ENCODE measurements around the gene RAB11FIP4. TPM values are rescaled to one million over a fixed set of nuclear protein-coding genes. Genes with fewer than 3 reads are reported as not detected.

Gene RAB11FIP4
- total RNA-seq, 1 experiment from 2014 or later: 10.8 TPM

GRCh38 chr17:31492206-31492605 is 100.7 kb downstream of the RAB11FIP4 start:
- ATAC-seq (no peak), DNase-seq (ENCODE audit: low read depth, low spot score) (no peak)
- intact Hi-C loops (cut with micrococcal nuclease; ENCODE audit: unreplicated experiment) (no loop called here), in situ Hi-C loops (cut with HindIII; ENCODE audit: low pct_unique_long_range_greater_than_20kb, low sequenced_read_pairs) (no loop called here)
- H3K36me3 ChIP-seq (ENCODE audit: control insufficient read depth, insufficient read depth, low read length): no peaks in the 10 kb centered on the region
- no peak overlapping the region for H3K27ac ChIP-seq (ENCODE audit: low read length)
- ChIA-PET POLR2A (interaction anchor here (0.6 kb wide), 1 partner anchor 1256 kb away, joined by 9 read pairs; no protein-coding TSS in a partner anchor), CTCF (no interaction called here)
- no TSS peak for BruUV-seq (replicated peaks)
- H3K9me3 ChIP-seq (ENCODE audit: control insufficient read depth, insufficient read depth, low read depth, low read length): no peaks in the 10 kb centered on the region
- H3K4me1 ChIP-seq (ENCODE audit: control insufficient read depth, insufficient read depth, low read length): peaks cover 8% of the 10 kb centered on the region
- H3K27me3 ChIP-seq (ENCODE audit: control insufficient read depth, insufficient read depth, low read length): no peaks in the 10 kb centered on the region
- no peak overlapping the region for H3K4me3 ChIP-seq (ENCODE audit: low read depth in 2 of 2, low read length in 2 of 2)
- no peak for TF ChIP-seq TCF7L2 (IDR thresholded peaks at IDR 0.05; ENCODE audit: low read depth, low read length)
- no peak for TF ChIP-seq REST (IDR thresholded peaks at IDR 0.05; ENCODE audit: insufficient read depth in 1 of 2, low read depth in 2 of 2, low read length in 1 of 2)
- TF ChIP-seq SIN3A (IDR thresholded peaks at IDR 0.05; ENCODE audit: borderline replicate concordance, insufficient read depth, low read depth, low read length): no peak
- no peak for TF ChIP-seq CTCF (IDR thresholded peaks at IDR 0.05)
- TF ChIP-seq POLR2AphosphoS5 (IDR thresholded peaks at IDR 0.05; ENCODE audit: low read depth, low read length): no peak

GRCh38 chr17:31492880-31493655 is 101.6 kb downstream of the RAB11FIP4 start:
- Histone ChIP-seq H3K27ac (ENCODE audit: low read length) (no peak overlapping the region), H3K36me3 (ENCODE audit: control insufficient read depth, insufficient read depth, low read length) (no peaks in the 10 kb centered on the region), H3K4me3 (ENCODE audit: low read depth in 2 of 2, low read length in 2 of 2) (no peak overlapping the region), H3K4me1 (ENCODE audit: control insufficient read depth, insufficient read depth, low read length) (peaks cover 8% of the 10 kb centered on the region), H3K9me3 (ENCODE audit: control insufficient read depth, insufficient read depth, low read depth, low read length) (no peaks in the 10 kb centered on the region), H3K27me3 (ENCODE audit: control insufficient read depth, insufficient read depth, low read length) (no peaks in the 10 kb centered on the region)
- DNase-seq (ENCODE audit: low read depth, low spot score): no peak
- intact Hi-C loops (cut with micrococcal nuclease; ENCODE audit: unreplicated experiment): no loop called here
- ChIA-PET CTCF (interaction anchor here (1.1 kb wide), 1 partner anchor 56 kb away, joined by 4 read pairs; no protein-coding TSS in a partner anchor), POLR2A (interaction anchor here (0.6 kb wide), 2 partner anchors 1256 to 1981 kb away, joined by 4 to 9 read pairs; no protein-coding TSS in a partner anchor)
- no peak for TF ChIP-seq POLR2AphosphoS5 (IDR thresholded peaks at IDR 0.05; ENCODE audit: low read depth, low read length)
- TF ChIP-seq SIN3A (IDR thresholded peaks at IDR 0.05; ENCODE audit: borderline replicate concordance, insufficient read depth, low read depth, low read length): no peak
- no peak for TF ChIP-seq REST (IDR thresholded peaks at IDR 0.05; ENCODE audit: insufficient read depth in 1 of 2, low read depth in 2 of 2, low read length in 1 of 2)
- no peak for TF ChIP-seq CTCF (IDR thresholded peaks at IDR 0.05)
- no peak for TF ChIP-seq TCF7L2 (IDR thresholded peaks at IDR 0.05; ENCODE audit: low read depth, low read length)
- no peak for ATAC-seq
- BruUV-seq (replicated peaks): no TSS peak
- in situ Hi-C loops (cut with HindIII; ENCODE audit: low pct_unique_long_range_greater_than_20kb, low sequenced_read_pairs): no loop called here
